Testis (tissue), 3 donors: ENCODE measurements around the gene DNLZ. TPM values are rescaled to one million over a fixed set of nuclear protein-coding genes. Genes with fewer than 3 reads are reported as not detected.

Experiments used
- DNase-seq: peaks from one replicate; pipeline ENCODE4 v3.0.0-alpha.2; 2019
- H3K27ac ChIP-seq, 2 donors: fragments of 200-600 bp; sonication (generic); one replicate each; pipeline ENCODE4 v1.5.1; 2019
- H3K27me3 ChIP-seq: fragments of 200-600 bp; sonication (generic); one replicate; pipeline ENCODE4 v1.5.1; 2019
- H3K36me3 ChIP-seq: fragments of 200-600 bp; sonication (generic); one replicate; pipeline ENCODE4 v1.5.1; 2017; ENCODE audit warnings: low read depth; ENCODE audit errors: missing control alignments
- H3K4me1 ChIP-seq: fragments of 200-600 bp; sonication (generic); one replicate; pipeline ENCODE4 v1.5.1; 2019
- H3K4me3 ChIP-seq, 2 donors: fragments of 200-600 bp; sonication (generic); one replicate each; pipeline ENCODE4 v1.5.1; 2017 to 2019
- H3K9me3 ChIP-seq: fragments of 200-600 bp; sonication (generic); one replicate; pipeline ENCODE4 v1.5.1; 2017
- POLR2A ChIP-seq: fragments of 450-650 bp; IDR thresholded peaks from one replicate; pipeline ENCODE4 v1.6.1; 2017; ENCODE audit warnings: antibody characterized with exemption, mild to moderate bottlenecking, moderate library complexity
- WGBS, 2 donors: methylation state at CpG; one replicate each; pipeline ENCODE4 v1.1.5; 2018; 5-methylcytosine and 5-hydroxymethylcytosine counted together
- intact Hi-C: fragments of 100-400 bp; cut with DNase I; formaldehyde crosslinking; loops from one replicate; pipeline ENCODE4 v1.15.1; 2023; ENCODE audit warnings: low total_unique reads
- polyA plus RNA-seq: library from polyadenylated mRNA; stranded (reverse); fragments of 350-450 nt; fragmentation: Illumina TruSeq; extraction: RNeasy Lipid Tissue Mini Kit (QIAGEN cat#74804); gene quantifications from one replicate; pipeline ENCODE4 v1.2.3, GENCODE V29; 2014; ENCODE audit warnings: low read depth, low replicate concordance; ENCODE audit not compliant: insufficient read depth
- total RNA-seq, 2 donors: library from RNA; depleted of rRNA; stranded (reverse); fragments of >200 nt; gene quantifications; one replicate each; pipeline ENCODE4 v1.2.3, GENCODE V29; 2016
- TF ChIP-seq, protein P1 (sequence below), 3 experiments: fragments of 450-650 bp in 2 of 3; fragments of 200-600 bp in 1 of 3; sonication (generic) in 1 of 3; IDR thresholded peaks; one replicate each; pipeline ENCODE4 v1.5.1; 2016 to 2019; ENCODE audit warnings: antibody characterized with exemption in 3 of 3, mild to moderate bottlenecking in 2 of 3, moderate library complexity in 1 of 3

The DNLZ gene
- total and polyA plus RNA-seq, 3 donors from 2014 or later: 14.0 to 51.1 (median 48.2) TPM

DNA sequence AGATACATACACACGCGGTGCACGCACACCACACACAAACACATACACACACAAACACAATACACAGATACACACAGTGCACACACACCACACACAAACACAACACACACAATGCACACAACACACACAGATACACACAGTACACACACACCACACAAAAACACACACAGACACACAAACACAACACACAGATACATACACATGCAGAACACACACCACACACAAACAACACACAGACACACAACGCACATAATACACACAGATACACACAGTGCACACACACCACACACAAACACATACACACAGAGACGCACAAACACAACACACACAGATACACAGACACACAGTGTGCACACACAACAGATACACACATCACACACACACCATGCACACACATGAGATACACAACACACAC, 53.7 kb downstream of the DNLZ start:
- intact Hi-C loops: no loop called here
- 91 to 92% methylated on average over 5 of the region's 5 CpGs for WGBS, 2 donors

More for the DNA sequence above, 53.7 kb downstream of the DNLZ start:
- H3K9me3 ChIP-seq: no peaks in the 10 kb centered on the region
- H3K4me1 ChIP-seq: no peaks in the 10 kb centered on the region
- no peak overlapping the region for H3K4me3 ChIP-seq
- no peak for DNase-seq
- H3K27ac ChIP-seq: no peak overlapping the region
- no peaks in the 10 kb centered on the region for H3K36me3 ChIP-seq
- no peaks in the 10 kb centered on the region for H3K27me3 ChIP-seq
- TF ChIP-seq, protein P1, sequence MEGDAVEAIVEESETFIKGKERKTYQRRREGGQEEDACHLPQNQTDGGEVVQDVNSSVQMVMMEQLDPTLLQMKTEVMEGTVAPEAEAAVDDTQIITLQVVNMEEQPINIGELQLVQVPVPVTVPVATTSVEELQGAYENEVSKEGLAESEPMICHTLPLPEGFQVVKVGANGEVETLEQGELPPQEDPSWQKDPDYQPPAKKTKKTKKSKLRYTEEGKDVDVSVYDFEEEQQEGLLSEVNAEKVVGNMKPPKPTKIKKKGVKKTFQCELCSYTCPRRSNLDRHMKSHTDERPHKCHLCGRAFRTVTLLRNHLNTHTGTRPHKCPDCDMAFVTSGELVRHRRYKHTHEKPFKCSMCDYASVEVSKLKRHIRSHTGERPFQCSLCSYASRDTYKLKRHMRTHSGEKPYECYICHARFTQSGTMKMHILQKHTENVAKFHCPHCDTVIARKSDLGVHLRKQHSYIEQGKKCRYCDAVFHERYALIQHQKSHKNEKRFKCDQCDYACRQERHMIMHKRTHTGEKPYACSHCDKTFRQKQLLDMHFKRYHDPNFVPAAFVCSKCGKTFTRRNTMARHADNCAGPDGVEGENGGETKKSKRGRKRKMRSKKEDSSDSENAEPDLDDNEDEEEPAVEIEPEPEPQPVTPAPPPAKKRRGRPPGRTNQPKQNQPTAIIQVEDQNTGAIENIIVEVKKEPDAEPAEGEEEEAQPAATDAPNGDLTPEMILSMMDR (IDR thresholded peaks at IDR 0.05): no peak
- TF ChIP-seq POLR2A: no peak

Other genes with a start within 250 kb of the DNLZ start
- 10 to 100 TPM; 57.8 to 73.0 TPM for gene TMEM250, start 244.9 kb downstream of the DNLZ start, total RNA-seq
- 29.4 TPM for gene TMEM250, start 244.9 kb downstream of the DNLZ start, polyA plus RNA-seq
- under 1 TPM; 0.55 to 0.62 TPM for gene LHX3, start 158.6 kb downstream of the DNLZ start, total RNA-seq
- not detected for gene LHX3, start 158.6 kb downstream of the DNLZ start, polyA plus RNA-seq
- 10 to 100 TPM; 22.1 to 23.3 TPM for gene QSOX2, start 117.9 kb downstream of the DNLZ start, total RNA-seq
- gene QSOX2, start 117.9 kb downstream of the DNLZ start, polyA plus RNA-seq: 22.6 TPM
- 10 to 100 TPM; 13.8 to 61.5 TPM for gene CCDC187, start 59.6 kb downstream of the DNLZ start, total RNA-seq
- gene CCDC187, start 59.6 kb downstream of the DNLZ start, polyA plus RNA-seq: 33.4 TPM
- 100 to 1,000 TPM in 1 of 2 donors, 10 to 100 TPM in 1; 84.4 to 101 TPM for gene GPSM1, start 36.2 kb downstream of the DNLZ start, total RNA-seq
- 33.5 TPM for gene GPSM1, start 36.2 kb downstream of the DNLZ start, polyA plus RNA-seq
- gene CARD9, start 9.9 kb upstream of the DNLZ start, total RNA-seq: 1 to 10 TPM; 3.5 to 3.7 TPM
- 1.8 TPM for gene CARD9, start 9.9 kb upstream of the DNLZ start, polyA plus RNA-seq
- gene SNAPC4, start 36.4 kb upstream of the DNLZ start, total RNA-seq: 10 to 100 TPM; 29.5 to 35.9 TPM
- 21.2 TPM for gene SNAPC4, start 36.4 kb upstream of the DNLZ start, polyA plus RNA-seq
- gene ENTR1, start 46.9 kb upstream of the DNLZ start, total RNA-seq: 10 to 100 TPM; 61.7 to 64.3 TPM
- 69.1 TPM for gene ENTR1, start 46.9 kb upstream of the DNLZ start, polyA plus RNA-seq
- gene PMPCA, start 46.9 kb upstream of the DNLZ start, total RNA-seq: 10 to 100 TPM; 66.7 to 69.8 TPM
- gene PMPCA, start 46.9 kb upstream of the DNLZ start, polyA plus RNA-seq: 78.4 TPM
- 10 to 100 TPM; 32.2 to 38.0 TPM for gene INPP5E, start 76.1 kb upstream of the DNLZ start, total RNA-seq
- gene INPP5E, start 76.1 kb upstream of the DNLZ start, polyA plus RNA-seq: 22.1 TPM
- 100 to 1,000 TPM in 1 of 2 donors, 10 to 100 TPM in 1; 90.4 to 103 TPM for gene SEC16A, start 119.3 kb upstream of the DNLZ start, total RNA-seq
- 67.8 TPM for gene SEC16A, start 119.3 kb upstream of the DNLZ start, polyA plus RNA-seq
- gene NOTCH1, start 182.3 kb upstream of the DNLZ start, total RNA-seq: 10 to 100 TPM; 32.4 to 34.1 TPM
- gene NOTCH1, start 182.3 kb upstream of the DNLZ start, polyA plus RNA-seq: 7.2 TPM